NCI-H1092 treated with DMSO at 0.1 percent for 48 hours (cell line): Measurements from ENCODE around the gene KDF1.
A peak's percentile ranks its signal among the peaks of the same experiment; 100 is the strongest.

Experiments
- DNase-seq: peaks from one replicate; lab custom pipeline; 2025; lab: John Stamatoyannopoulos, UW

Gene KDF1

GRCh38 chr1:26959722-26960624, at the start of gene KDF1:
TSS of gene KDF1 (minus strand) at chr1:26960468. CDS start at chr1:26952380, 8,088 bp downstream.
- DNase-seq, result peak; percentile 8

GRCh38 chr1:27009601-27010197, 49.4 kb upstream of the KDF1 start:
- no peak for DNase-seq

GRCh38 chr1:27007909-27008582, 47.8 kb upstream of the KDF1 start:
- DNase-seq, result no peak

- DNase-seq, result no peak
Observed at GRCh38 chr1:27006683-27007082, 46.4 kb upstream of the KDF1 start.

- DNase-seq, result no peak
Observed at GRCh38 chr1:27005648-27006496, 45.6 kb upstream of the KDF1 start.

GRCh38 chr1:27005166-27005530, 44.9 kb upstream of the KDF1 start:
- DNase-seq, result no peak

- DNase-seq, result no peak
Observed at GRCh38 chr1:27004471-27005165, 44.4 kb upstream of the KDF1 start.

- DNase-seq, result no peak
Observed at GRCh38 chr1:27003745-27004470, 43.6 kb upstream of the KDF1 start.

GRCh38 chr1:27001570-27002360, 41.5 kb upstream of the KDF1 start:
- DNase-seq, result no peak

GRCh38 chr1:27000817-27001460, 40.7 kb upstream of the KDF1 start:
- DNase-seq, result no peak

- DNase-seq, result no peak
Observed at GRCh38 chr1:27000090-27000816, 40.0 kb upstream of the KDF1 start.

- no peak for DNase-seq
Observed at GRCh38 chr1:26999440-26999987, 39.2 kb upstream of the KDF1 start.

- no peak for DNase-seq
Observed at GRCh38 chr1:26998429-26999300, 38.4 kb upstream of the KDF1 start.

GRCh38 chr1:26996665-26997064, 36.4 kb upstream of the KDF1 start:
- no peak for DNase-seq

- DNase-seq, result no peak
Observed at GRCh38 chr1:26996024-26996423, 35.8 kb upstream of the KDF1 start.

- no peak for DNase-seq
Observed at GRCh38 chr1:26994787-26995517, 34.7 kb upstream of the KDF1 start.
